Activated naive CD8-positive, alpha-beta T cell treated with anti-CD3 and anti-CD28 coated beads for 36 hours (primary cell): ENCODE results near the gene HSD17B1. TPM values are rescaled to one million over a fixed set of nuclear protein-coding genes. Genes with fewer than 3 reads are reported as not detected.

Source experiments
- DNase-seq: peaks from one replicate; pipeline ENCODE4 v3.0.0; 2021
- H3K27ac Mint-ChIP-seq: one replicate; pipeline ENCODE4 v1.8.0; 2022; ENCODE audit warnings: mild to moderate bottlenecking, moderate library complexity, mixed read lengths
- H3K27me3 Mint-ChIP-seq: one replicate; pipeline ENCODE4 v1.8.0; 2022; ENCODE audit warnings: mild to moderate bottlenecking, mixed read lengths
- H3K36me3 Mint-ChIP-seq: one replicate; pipeline ENCODE4 v1.8.0; 2021; ENCODE audit warnings: mild to moderate bottlenecking, mixed read lengths
- H3K4me1 Mint-ChIP-seq: one replicate; pipeline ENCODE4 v1.8.0; 2021; ENCODE audit warnings: mixed read lengths
- H3K4me3 Mint-ChIP-seq: one replicate; pipeline ENCODE4 v1.8.0; 2022; ENCODE audit warnings: mild to moderate bottlenecking, moderate library complexity, mixed read lengths
- H3K9me3 Mint-ChIP-seq: one replicate; pipeline ENCODE4 v1.8.0; 2022; ENCODE audit warnings: mixed read lengths
- total RNA-seq, 2 experiments: library from RNA; stranded (reverse); gene quantifications; one replicate each; pipeline ENCODE4 v1.2.3, GENCODE V29; 2021

HSD17B1 gene
- total RNA-seq, 2 experiments from 2014 or later: 0.25 to 0.26 TPM

- no peaks in the 10 kb centered on the region for H3K27me3 Mint-ChIP-seq
- H3K9me3 Mint-ChIP-seq: no peaks in the 10 kb centered on the region
- no peak for DNase-seq
- peaks cover 10% of the 10 kb centered on the region for H3K36me3 Mint-ChIP-seq
- H3K4me3 Mint-ChIP-seq: no peak overlapping the region
- peaks cover 16% of the 10 kb centered on the region for H3K4me1 Mint-ChIP-seq
- no peak overlapping the region for H3K27ac Mint-ChIP-seq
Observed at GRCh38 chr17:42581744-42582270, 29.1 kb downstream of the HSD17B1 start.

- H3K27me3 Mint-ChIP-seq: no peaks in the 10 kb centered on the region
- H3K27ac Mint-ChIP-seq: no peak overlapping the region
Observed at GRCh38 chr17:42584880-42585279, 32.2 kb downstream of the HSD17B1 start.

GRCh38 chr17:42585353-42585752 is 32.6 kb downstream of the HSD17B1 start:
- H3K9me3 Mint-ChIP-seq: no peaks in the 10 kb centered on the region
- H3K4me3 Mint-ChIP-seq: no peak overlapping the region

More at GRCh38 chr17:42584880-42585279, 32.2 kb downstream of the HSD17B1 start:
- Mint-ChIP-seq H3K4me3 (no peak overlapping the region), H3K36me3 (peaks cover 2% of the 10 kb centered on the region), H3K4me1 (peaks cover 8% of the 10 kb centered on the region), H3K9me3 (no peaks in the 10 kb centered on the region)
- no peak for DNase-seq

GRCh38 chr17:42586514-42587230 is 33.9 kb downstream of the HSD17B1 start:
- H3K9me3 Mint-ChIP-seq: no peaks in the 10 kb centered on the region
- no peak overlapping the region for H3K4me3 Mint-ChIP-seq
- no peaks in the 10 kb centered on the region for H3K27me3 Mint-ChIP-seq
- H3K36me3 Mint-ChIP-seq: no peaks in the 10 kb centered on the region
- peaks cover 12% of the 10 kb centered on the region for H3K4me1 Mint-ChIP-seq
- no peak for DNase-seq
- peak overlapping the region; percentile 62 for H3K27ac Mint-ChIP-seq

More at GRCh38 chr17:42585353-42585752, 32.6 kb downstream of the HSD17B1 start:
- H3K27me3 Mint-ChIP-seq: no peaks in the 10 kb centered on the region
- DNase-seq: no peak
- H3K36me3 Mint-ChIP-seq: peaks cover 2% of the 10 kb centered on the region
- H3K4me1 Mint-ChIP-seq: peaks cover 8% of the 10 kb centered on the region
- H3K27ac Mint-ChIP-seq: no peak overlapping the region

GRCh38 chr17:42590886-42591285 is 38.2 kb downstream of the HSD17B1 start:
- no peaks in the 10 kb centered on the region for H3K36me3 Mint-ChIP-seq
- H3K4me1 Mint-ChIP-seq: peaks cover 12% of the 10 kb centered on the region
- H3K27me3 Mint-ChIP-seq: no peaks in the 10 kb centered on the region
- no peak for DNase-seq
- H3K9me3 Mint-ChIP-seq: no peaks in the 10 kb centered on the region
- H3K27ac Mint-ChIP-seq: peak overlapping the region; percentile 34
- no peak overlapping the region for H3K4me3 Mint-ChIP-seq

GRCh38 chr17:42591411-42591810 is 38.7 kb downstream of the HSD17B1 start:
- Mint-ChIP-seq H3K27me3 (no peaks in the 10 kb centered on the region), H3K4me1 (peaks cover 14% of the 10 kb centered on the region), H3K4me3 (no peak overlapping the region), H3K36me3 (peaks cover 2% of the 10 kb centered on the region), H3K27ac (no peak overlapping the region), H3K9me3 (no peaks in the 10 kb centered on the region)
- DNase-seq: no peak

GRCh38 chr17:42596386-42596785 is 43.7 kb downstream of the HSD17B1 start:
- peaks cover 3% of the 10 kb centered on the region for H3K36me3 Mint-ChIP-seq
- H3K27me3 Mint-ChIP-seq: no peaks in the 10 kb centered on the region
- no peaks in the 10 kb centered on the region for H3K9me3 Mint-ChIP-seq
- H3K4me3 Mint-ChIP-seq: no peak overlapping the region
- H3K27ac Mint-ChIP-seq: peak overlapping the region; percentile 28
- H3K4me1 Mint-ChIP-seq: peaks cover 15% of the 10 kb centered on the region
- no peak for DNase-seq

GRCh38 chr17:42598905-42599304 is 46.2 kb downstream of the HSD17B1 start:
- Mint-ChIP-seq H3K27me3 (no peaks in the 10 kb centered on the region), H3K9me3 (no peaks in the 10 kb centered on the region), H3K4me3 (no peak overlapping the region), H3K36me3 (peaks cover 6% of the 10 kb centered on the region), H3K4me1 (peaks cover 21% of the 10 kb centered on the region), H3K27ac (peak overlapping the region; percentile 25)
- DNase-seq: no peak

GRCh38 chr17:42603318-42603717 is 50.6 kb downstream of the HSD17B1 start:
- DNase-seq: no peak
- H3K27ac Mint-ChIP-seq: no peak overlapping the region
- peaks cover 54% of the 10 kb centered on the region for H3K4me1 Mint-ChIP-seq
- no peak overlapping the region for H3K4me3 Mint-ChIP-seq
- H3K27me3 Mint-ChIP-seq: no peaks in the 10 kb centered on the region
- no peaks in the 10 kb centered on the region for H3K9me3 Mint-ChIP-seq
- H3K36me3 Mint-ChIP-seq: peaks cover 9% of the 10 kb centered on the region

Other genes with a start within 250 kb of the HSD17B1 start
- gene STAT3, start 164.5 kb upstream of the HSD17B1 start, total RNA-seq: 100 to 1,000 TPM; 221 to 223 TPM
- 1 to 10 TPM; 1.7 to 1.9 TPM for gene CAVIN1, start 129.7 kb upstream of the HSD17B1 start, total RNA-seq
- 1 to 10 TPM; 3.4 to 5.6 TPM for gene ATP6V0A1, start 94.0 kb upstream of the HSD17B1 start, total RNA-seq
- 10 to 100 TPM; 10.6 to 13.6 TPM for gene NAGLU, start 16.7 kb upstream of the HSD17B1 start, total RNA-seq
- gene COASY, start 9.2 kb downstream of the HSD17B1 start, total RNA-seq: 100 to 1,000 TPM; 111 TPM
- 10 to 100 TPM; 57.3 to 57.5 TPM for gene MLX, start 14.2 kb downstream of the HSD17B1 start, total RNA-seq
- gene PSMC3IP, start 24.8 kb downstream of the HSD17B1 start, total RNA-seq: 10 to 100 TPM; 32.5 to 36.2 TPM
- gene RETREG3, start 56.5 kb downstream of the HSD17B1 start, total RNA-seq: 10 to 100 TPM; 18.3 to 22.7 TPM
- 10 to 100 TPM; 93.1 to 95.4 TPM for gene TUBG1, start 56.8 kb downstream of the HSD17B1 start, total RNA-seq
- gene TUBG2, start 106.4 kb downstream of the HSD17B1 start, total RNA-seq: 1 to 10 TPM; 7.1 to 7.8 TPM
- under 1 TPM; 0.85 to 0.90 TPM for gene PLEKHH3, start 124.1 kb downstream of the HSD17B1 start, total RNA-seq
- gene CCR10, start 128.9 kb downstream of the HSD17B1 start, total RNA-seq: under 1 TPM; 0.12 to 0.25 TPM
- gene CNTNAP1, start 129.6 kb downstream of the HSD17B1 start, total RNA-seq: under 1 TPM; 0.68 to 0.70 TPM
- gene EZH1, start 192.1 kb downstream of the HSD17B1 start, total RNA-seq: 10 to 100 TPM; 14.4 to 17.5 TPM
- not detected for gene RAMP2, start 208.3 kb downstream of the HSD17B1 start, total RNA-seq
- gene VPS25, start 220.5 kb downstream of the HSD17B1 start, total RNA-seq: 10 to 100 TPM; 90.4 to 91.7 TPM
- gene WNK4, start 227.7 kb downstream of the HSD17B1 start, total RNA-seq: under 1 TPM; 0.25 to 0.26 TPM
- gene COA3, start 245.8 kb downstream of the HSD17B1 start, total RNA-seq: 10 to 100 TPM; 42.0 to 42.2 TPM
- not detected for gene CNTD1, start 245.9 kb downstream of the HSD17B1 start, total RNA-seq